Fibroblast of skin of left quadriceps (primary cell): ENCODE measurements around the gene KDM7A.
A peak's percentile ranks its signal among the peaks of the same experiment; 100 is the strongest.

ENCODE experiments used
- DNase-seq, 2 experiments: peaks; one replicate each; pipeline ENCODE4 v3.0.0-alpha.2; 2013; ENCODE audit warnings: low read depth in 2 of 2

The KDM7A gene

DNA sequence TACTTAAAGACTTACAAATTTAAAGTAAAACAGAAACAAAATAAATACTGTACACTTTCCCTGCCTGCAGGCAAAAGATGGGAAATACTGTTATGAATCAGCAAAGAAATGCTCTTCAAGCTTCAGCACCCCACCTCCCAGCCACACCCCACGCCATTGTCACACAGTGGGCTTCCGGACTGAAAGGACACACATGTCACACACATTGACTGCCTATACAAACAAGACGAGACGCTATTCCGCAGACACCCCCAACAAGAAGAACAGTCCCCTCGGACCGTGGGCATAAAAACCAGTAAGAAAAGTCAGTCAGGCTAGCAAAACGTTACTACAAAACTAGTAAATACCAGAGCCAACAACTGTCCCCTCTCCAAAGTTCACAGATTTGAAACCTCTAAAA, 91.8 kb downstream of the KDM7A start:
- DNase-seq, result no peak

- DNase-seq, result no peak
Observed at GRCh38 chr7:140084142-140084655, 92.6 kb downstream of the KDM7A start.

- DNase-seq, result no peak
Observed at GRCh38 chr7:140082770-140083169, 94.0 kb downstream of the KDM7A start.

DNA sequence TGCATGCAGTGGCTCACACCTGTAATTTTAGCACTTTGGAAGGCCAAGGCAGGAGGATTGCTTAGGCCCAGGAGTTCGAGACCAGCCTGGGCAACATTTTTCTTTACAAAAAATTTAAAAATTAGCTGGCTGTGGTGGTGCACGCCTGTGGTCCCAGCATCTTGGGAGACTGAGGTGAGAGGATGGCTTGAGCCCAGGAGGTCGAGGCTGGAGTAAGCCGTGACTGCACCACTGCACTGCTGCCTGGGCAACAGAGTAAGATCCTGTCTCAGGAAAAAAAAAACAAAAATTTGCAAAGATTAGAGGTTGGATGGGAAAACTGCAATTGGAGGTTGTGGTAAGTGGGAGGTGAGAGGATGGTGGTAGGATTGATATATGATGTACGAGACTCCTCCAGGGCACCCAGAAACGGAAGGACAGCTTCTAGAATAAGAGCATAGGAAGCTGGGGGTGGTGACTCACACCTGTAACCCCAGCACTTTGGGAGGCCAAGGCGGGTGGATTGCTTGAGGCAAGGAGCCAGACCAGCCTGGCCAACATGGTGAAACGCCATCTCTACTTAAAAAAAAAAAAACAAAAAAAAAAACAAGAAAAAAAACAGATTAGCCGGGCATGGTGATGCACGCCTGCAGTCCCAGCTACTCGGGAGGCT, 94.9 kb downstream of the KDM7A start:
- DNase-seq, result no peak

DNA sequence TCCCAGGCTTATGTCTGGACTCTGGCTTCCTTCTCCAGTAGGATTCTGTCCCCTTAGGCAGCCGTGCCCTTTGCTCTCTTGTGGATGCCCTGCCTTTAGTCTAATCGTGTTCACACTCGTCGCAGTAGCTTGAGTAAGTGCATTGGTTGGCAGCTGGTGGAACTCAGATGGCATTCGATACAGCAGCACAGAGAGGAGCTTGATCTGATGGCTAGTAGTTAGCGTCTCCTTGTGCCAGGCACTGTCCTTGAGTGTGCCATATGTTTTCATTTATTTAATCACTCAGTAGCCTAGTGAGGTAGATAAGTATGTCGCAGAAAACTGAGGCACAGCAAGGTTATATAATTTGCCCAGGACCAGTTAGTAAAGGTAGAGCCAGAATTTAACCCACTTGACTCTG, 95.9 kb downstream of the KDM7A start:
- DNase-seq, result no peak

DNA sequence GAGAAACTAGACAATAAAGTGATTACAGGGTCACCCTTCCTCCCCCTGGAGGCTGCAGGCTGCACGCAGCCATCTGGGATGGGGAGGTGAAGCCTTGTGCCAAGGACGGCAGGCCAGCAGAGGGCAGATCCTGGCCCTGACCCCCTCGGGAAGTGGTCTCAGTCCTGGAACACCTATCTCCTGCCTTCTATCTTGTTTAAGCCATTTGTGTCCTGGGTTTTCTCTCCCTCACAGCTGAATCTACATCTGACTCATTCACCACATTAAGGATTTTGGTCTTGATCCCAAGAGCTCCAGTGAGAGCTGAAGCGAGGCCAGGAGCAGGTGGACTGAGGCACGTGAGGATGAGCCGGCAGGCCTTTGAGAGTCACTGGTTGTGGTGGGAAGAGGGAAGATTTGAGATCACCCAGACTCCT, 97.7 kb downstream of the KDM7A start:
- no peak for DNase-seq

- DNase-seq, result no peak
Observed at GRCh38 chr7:140078392-140078791, 98.4 kb downstream of the KDM7A start.

DNA sequence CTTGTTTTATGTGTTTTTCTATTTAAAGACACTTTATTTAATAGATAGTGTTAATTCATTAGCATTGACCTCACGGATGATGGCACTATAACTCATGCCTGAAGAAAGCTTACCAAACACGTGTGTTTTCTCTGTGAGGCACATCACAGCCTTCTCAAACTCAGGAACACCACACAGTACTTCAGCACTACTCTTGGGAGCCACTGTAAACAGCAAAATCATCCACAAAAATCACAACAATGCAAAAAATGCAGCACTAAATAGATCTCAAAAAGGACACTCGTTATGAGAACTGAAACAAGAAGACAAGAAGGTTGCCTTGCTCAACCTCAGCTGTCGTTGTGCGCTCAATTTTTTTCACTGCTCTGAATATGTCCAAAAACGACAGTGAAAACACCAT, 102.0 kb downstream of the KDM7A start:
- no peak for DNase-seq

DNA sequence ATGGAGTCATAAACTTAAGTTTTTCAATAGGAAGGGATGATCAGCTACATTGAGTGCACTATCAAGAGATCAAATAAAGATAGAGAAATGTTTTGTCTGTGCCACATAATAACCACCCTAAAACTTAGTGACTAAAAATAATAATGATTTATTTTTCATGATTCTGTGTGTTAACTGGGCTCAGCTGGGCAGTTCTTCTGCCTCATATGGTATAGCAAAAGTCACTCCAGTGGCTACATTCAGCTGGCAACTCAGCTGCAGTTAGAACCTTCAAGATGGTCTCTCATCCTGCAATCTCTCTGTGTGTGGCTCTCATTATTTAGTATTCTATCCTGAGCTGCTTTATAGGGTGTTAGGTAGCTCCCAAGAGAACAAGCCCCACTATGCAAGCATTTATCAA, 106.2 kb downstream of the KDM7A start:
- DNase-seq, result no peak

DNA sequence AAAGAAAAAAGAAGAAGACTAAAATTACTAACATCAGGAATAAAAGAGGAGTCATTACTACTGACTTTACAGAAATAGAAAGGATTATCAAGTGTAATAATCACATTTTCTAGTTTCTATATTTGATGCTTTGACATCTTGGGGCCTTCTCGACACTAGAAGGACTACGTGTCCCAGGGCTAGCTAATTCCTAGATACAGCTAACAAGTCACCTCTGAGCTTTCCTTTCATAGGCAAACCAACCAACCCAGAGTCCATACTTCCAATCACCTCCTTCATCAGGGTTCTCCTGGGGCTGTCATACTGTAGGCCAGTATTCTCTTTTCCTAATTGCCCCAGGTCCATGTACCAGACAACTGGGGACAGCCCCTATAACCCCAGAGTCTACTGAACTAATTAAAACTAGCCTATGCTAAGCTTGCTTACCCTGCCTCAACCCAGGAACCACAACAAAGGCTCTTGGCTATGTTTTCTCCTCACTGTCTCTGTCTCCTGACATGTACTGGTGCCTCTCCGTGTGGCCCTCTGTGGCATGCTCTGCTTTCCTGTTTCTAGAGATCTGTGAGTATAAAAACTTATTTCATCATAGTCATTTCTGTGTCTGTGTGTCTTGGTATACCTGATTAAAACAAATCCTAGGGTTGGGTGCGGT, 107.4 kb downstream of the KDM7A start:
- DNase-seq, result no peak

DNA sequence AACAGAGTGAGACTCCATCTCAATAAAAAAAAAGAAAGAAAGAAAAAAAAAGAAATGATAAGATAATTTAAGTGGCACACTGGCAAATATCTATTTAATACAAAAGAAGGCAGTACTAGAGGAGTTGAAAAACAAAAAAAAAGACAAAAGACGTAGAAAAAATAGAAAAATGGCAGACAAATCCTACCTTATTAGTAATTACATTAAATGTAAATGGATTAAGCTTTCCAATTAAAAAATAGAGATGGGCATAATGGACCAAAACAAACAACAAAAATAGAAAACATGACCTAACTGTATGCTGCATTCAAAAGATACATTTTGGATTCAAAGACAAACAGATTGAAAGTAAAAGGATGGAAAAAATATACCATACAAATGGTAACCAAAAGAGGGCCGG, 108.8 kb downstream of the KDM7A start:
- no peak for DNase-seq

DNA sequence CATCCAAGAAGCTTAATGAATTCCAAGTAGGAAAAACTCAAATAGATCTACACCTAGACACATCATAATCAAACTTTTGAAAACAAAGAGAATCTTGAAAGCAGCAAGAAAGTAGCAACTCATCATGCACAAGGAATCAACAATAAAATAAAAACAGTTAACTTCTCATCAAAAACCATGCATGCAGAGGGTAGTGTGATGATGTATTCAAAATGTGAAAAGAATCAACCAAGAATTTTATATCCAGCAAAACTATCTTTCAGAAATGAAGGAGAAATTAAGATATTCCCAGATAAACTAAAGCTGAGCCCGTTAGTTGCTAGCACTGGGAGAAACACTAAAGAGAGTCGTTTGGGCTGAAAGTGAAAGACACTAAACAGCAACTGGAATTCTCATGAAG, 109.7 kb downstream of the KDM7A start:
- no peak for DNase-seq

DNA sequence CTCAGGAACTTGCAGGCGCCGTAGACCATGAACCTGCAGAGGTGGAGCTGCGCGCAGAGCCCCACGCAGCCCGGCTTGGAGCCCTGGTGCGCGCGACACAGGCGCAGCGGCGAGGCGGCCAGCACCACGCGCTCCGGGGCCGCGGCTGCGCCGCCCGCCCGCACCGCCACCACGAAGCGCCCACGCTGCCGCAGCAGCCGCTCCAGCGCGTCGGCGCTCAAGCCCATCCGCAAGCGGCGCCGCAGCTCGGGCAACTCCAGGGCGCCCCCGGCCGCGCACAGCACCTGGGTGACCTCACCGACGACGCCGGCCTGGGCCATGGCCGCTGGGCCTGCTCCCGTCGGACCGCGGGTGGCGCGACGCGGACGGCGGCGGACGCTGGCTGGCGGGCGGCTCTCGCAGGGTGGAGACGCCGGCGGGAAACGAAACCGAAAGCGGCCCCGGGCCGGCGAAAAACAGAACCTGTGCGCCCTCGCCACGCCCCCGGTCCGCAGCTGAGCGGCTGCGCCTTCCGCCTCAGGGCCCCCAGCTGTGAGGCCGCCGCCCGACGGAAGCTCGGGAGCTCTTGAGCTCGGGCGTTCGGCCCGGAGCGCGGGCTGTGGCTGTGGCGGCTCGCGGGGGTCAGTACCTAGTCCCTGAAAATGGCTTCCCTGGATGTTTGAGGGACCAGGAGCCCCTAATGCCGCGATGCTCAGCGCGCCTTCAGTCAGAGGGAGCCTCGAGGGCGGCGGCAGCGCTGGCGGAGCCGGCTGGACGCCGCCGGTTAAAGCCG, 114.1 kb downstream of the KDM7A start, which contains the start of gene PARP12:
PARP12 (minus strand) TSS at position 424 of the 772 bp plus-strand sequence; CDS start at position 320, 104 bp downstream.
- peak; percentile 50 to 59 for DNase-seq

DNA sequence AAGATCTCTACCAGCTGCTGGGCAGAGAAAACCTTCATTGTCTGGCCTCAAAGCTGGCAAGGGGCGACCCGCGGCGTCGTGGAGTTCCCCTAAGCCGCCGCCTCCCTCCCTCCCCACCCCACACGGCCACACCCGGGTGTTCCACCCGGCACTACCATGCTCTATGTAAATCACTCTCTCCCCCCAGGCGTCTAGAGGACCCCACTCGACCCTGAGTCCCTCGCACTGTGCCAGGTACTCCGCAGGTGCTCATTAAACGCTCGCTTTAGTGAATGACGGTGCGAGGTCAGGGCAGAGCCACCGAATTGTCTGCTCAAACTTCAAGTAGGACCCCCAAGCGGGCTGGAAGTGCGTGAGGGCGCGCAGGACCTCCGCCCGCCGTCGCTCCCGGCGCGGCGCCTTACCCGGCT, 114.7 kb downstream of the KDM7A start:
- no peak for DNase-seq

- no peak for DNase-seq
Observed at GRCh38 chr7:140061607-140061930, 115.2 kb downstream of the KDM7A start.

GRCh38 chr7:140060788-140061606, 115.8 kb downstream of the KDM7A start:
- DNase-seq, result no peak

DNA sequence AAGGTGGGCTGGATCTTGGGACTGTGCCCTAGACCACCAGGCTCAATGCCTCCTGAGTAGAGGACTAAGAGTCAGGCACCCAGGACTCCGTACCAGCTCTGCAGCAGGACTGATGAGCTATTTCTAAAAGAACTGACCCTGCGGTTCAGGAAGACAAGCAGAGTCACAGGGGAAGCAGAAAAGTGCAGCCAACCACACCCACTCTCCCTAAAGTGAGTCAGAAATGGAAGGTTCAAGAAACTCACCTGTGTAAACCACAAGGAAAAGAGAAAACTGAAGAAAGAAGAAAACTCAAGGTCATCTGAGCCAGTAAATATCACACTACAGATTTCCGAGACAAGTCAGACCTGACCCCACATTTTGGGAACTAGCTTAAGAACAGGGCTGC, 116.5 kb downstream of the KDM7A start:
- DNase-seq, result no peak

GRCh38 chr7:140059273-140060242, 117.2 kb downstream of the KDM7A start:
- DNase-seq, result peak; percentile 59 to 66

DNA sequence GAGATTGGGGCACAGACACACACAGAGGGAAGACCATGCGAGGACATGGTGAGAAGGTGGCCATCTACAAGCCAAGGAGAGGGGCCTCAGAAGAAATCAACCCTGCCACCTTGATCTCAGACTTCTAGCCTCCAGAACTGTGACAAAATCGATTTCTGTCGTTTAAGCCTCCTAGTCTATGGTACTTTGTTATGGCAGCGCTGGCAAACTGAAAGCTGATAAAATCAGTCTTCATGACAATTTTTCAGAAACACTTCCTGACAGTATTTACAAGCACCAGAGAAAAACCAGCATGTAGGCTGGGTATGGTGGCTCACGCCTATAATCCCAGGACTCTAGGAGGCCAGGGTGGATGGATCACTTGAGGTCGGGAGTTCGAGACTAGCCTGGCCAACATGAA, 118.3 kb downstream of the KDM7A start:
- DNase-seq, result no peak

- no peak for DNase-seq
Observed at GRCh38 chr7:140057143-140057535, 119.6 kb downstream of the KDM7A start.
